HCT116 (cell line): ENCODE data around the gene CYP2D6.

Source experiments
- ATF3 ChIP-seq: IDR thresholded peaks from 2 replicates; pipeline ENCODE4 v1.6.1; 2012
- CEBPB ChIP-seq: IDR thresholded peaks from 2 replicates; pipeline ENCODE4 v1.6.1; 2012; ENCODE audit warnings: low read depth
- CTCF ChIP-seq, 3 experiments: fragments of 200-600 bp in 1 of 3; sonication (generic) in 1 of 3; IDR thresholded peaks in 2 of 3; conservative IDR thresholded peaks in 1 of 3; 2 replicates each; pipeline ENCODE4 v1.5.1; 2012 to 2017; ENCODE audit warnings: low read depth in 2 of 3, low read length in 2 of 3, antibody characterized with exemption in 1 of 3, borderline replicate concordance in 1 of 3, control low read depth in 1 of 3, mild to moderate bottlenecking in 1 of 3, mixed read lengths in 1 of 3, mixed run types in 1 of 3, moderate library complexity in 1 of 3; ENCODE audit not compliant: insufficient read depth in 1 of 3
- EGR1 ChIP-seq: IDR thresholded peaks from 2 replicates; pipeline ENCODE4 v1.6.1; 2012; ENCODE audit warnings: low read depth
- POLR2A ChIP-seq: IDR thresholded peaks from 2 replicates; pipeline ENCODE4 v1.7.0; 2011; ENCODE audit warnings: borderline replicate concordance; ENCODE audit not compliant: insufficient read depth, insufficient read length; ENCODE audit errors: extremely low read depth
- POLR2AphosphoS5 ChIP-seq: IDR thresholded peaks from 2 replicates; pipeline ENCODE4 v1.6.1; 2011; ENCODE audit warnings: mild to moderate bottlenecking, low read depth, low read length, moderate library complexity
- RAD21 ChIP-seq: IDR thresholded peaks from 2 replicates; pipeline ENCODE4 v1.6.1; 2012; ENCODE audit warnings: low read depth, mild to moderate bottlenecking
- YY1 ChIP-seq: IDR thresholded peaks from 2 replicates; pipeline ENCODE4 v1.6.1; 2011; ENCODE audit warnings: low read length, low read depth, moderate library complexity, mild to moderate bottlenecking; ENCODE audit not compliant: insufficient replicate concordance; ENCODE audit errors: extremely low read depth

DNA sequence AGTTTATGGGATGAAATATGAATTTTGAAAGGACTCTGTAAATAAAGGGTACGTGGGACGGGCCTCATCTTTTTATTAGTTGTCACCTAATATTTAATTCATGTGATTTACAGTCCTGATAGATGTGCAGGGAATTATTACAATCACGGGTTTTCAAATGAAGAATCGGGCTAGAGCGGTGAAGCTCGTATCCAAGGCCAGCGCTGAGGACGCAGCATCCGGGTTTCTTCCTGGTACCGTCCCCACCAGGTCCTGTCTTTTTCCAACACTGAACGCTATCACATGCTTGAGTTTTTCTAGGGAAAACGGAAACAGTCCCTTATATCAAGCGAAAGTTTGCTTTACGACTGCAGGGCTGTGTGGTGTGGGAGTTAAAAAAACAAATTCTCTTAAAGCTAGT is 50.3 kb downstream of the CYP2D6 start:
- TF ChIP-seq CEBPB, result no peak
- TF ChIP-seq CTCF (IDR thresholded peaks at IDR 0.05 in 2 of 3, conservative IDR thresholded peaks at IDR 0.05 in 1 of 3; ENCODE audit: borderline replicate concordance in 1 of 3, insufficient read depth in 1 of 3, low read depth in 2 of 3, low read length in 2 of 3), result no peak
- TF ChIP-seq ATF3, result no peak
- no peak for TF ChIP-seq POLR2A
- TF ChIP-seq YY1, result no peak
- no peak for TF ChIP-seq RAD21
- TF ChIP-seq EGR1, result no peak
- no peak for TF ChIP-seq POLR2AphosphoS5
